A549 (cell line): ENCODE data around the gene MS4A1. TPM values are rescaled to one million over a fixed set of nuclear protein-coding genes. Genes with fewer than 3 reads are reported as not detected.
"Not testable (repeated sequence)": the region's sequence is repeated elsewhere in the genome, so short reads cannot be mapped to it uniquely, and the experiment has no call there.

Source experiments
- ATAC-seq, 2 experiments: fragments of 200-7000 bp in 1 of 2; fragments of >200 bp in 1 of 2; cut with Nextera tagmentation in 1 of 2; cut with Tn5 transposase in 1 of 2; 3 replicates each; pipeline versions ENCODE4 v1.8.0 to v1.9.1; 2018 to 2020; ENCODE audit warnings: mild to moderate bottlenecking in 1 of 2, moderate library complexity in 1 of 2
- CTCF ChIA-PET: fragments of 300-600 bp; sonication (Branson Sonifier 250); formaldehyde crosslinking; extraction: SDS; loops from one replicate; lab custom pipeline; 2021; ENCODE audit warnings: antibody characterized with exemption, inconsistent platforms; lab: Yijun Ruan, JAX
- POLR2A ChIA-PET: fragments of 350-600 bp; formaldehyde crosslinking; extraction: SDS; loops from one replicate; lab custom pipeline; 2021; ENCODE audit warnings: antibody characterized with exemption, inconsistent platforms; lab: Yijun Ruan, JAX
- DNase-seq, 2 experiments: peaks; one replicate each; pipeline versions ENCODE4 v3.0.0 to v3.0.0-alpha.2; 2011 to 2016; ENCODE audit warnings: low read depth in 1 of 2, low spot score in 1 of 2
- FAIRE-seq: peaks from 2 replicates; lab custom pipeline; 2011; peaks lifted over from hg19 to GRCh38; lab: Jason Lieb, UNC
- H3K27ac ChIP-seq, 2 experiments: fragments of >200 bp; sonication (Bioruptor Twin); formaldehyde crosslinking; 3 replicates each; pipeline ENCODE4 v1.5.1; 2016 to 2017
- H3K4me1 ChIP-seq: fragments of >200 bp; sonication (Bioruptor Twin); formaldehyde crosslinking; 3 replicates; pipeline ENCODE4 v1.6.1; 2016
- H3K4me2 ChIP-seq: fragments of >200 bp; sonication (Bioruptor Twin); formaldehyde crosslinking; 3 replicates; pipeline ENCODE4 v1.6.1; 2016
- H3K4me3 ChIP-seq: fragments of >200 bp; sonication (Bioruptor Twin); formaldehyde crosslinking; 3 replicates; pipeline ENCODE4 v1.5.1; 2016
- H3K9me3 ChIP-seq: fragments of >200 bp; sonication (Bioruptor Twin); formaldehyde crosslinking; 3 replicates; pipeline ENCODE4 v1.6.1; 2016
- CBX8 ChIP-seq: fragments of 200-600 bp; sonication (generic); IDR thresholded peaks from 2 replicates; pipeline ENCODE4 v1.6.1; 2016
- CEBPB ChIP-seq, 2 experiments: fragments of >200 bp in 1 of 2; sonication (Bioruptor Twin) in 1 of 2; formaldehyde crosslinking in 1 of 2; IDR thresholded peaks; 2 replicates each; pipeline ENCODE4 v1.6.1; 2012 to 2016
- EHF ChIP-seq: fragments of 250-450 bp; sonication (Bioruptor Pico); IDR thresholded peaks from 2 replicates; pipeline ENCODE4 v1.5.0; 2020; ENCODE audit warnings: mild to moderate bottlenecking
- FOSB ChIP-seq: fragments of 250-450 bp; sonication (Bioruptor Pico); IDR thresholded peaks from 2 replicates; pipeline ENCODE4 v1.5.0; 2020; ENCODE audit warnings: mild to moderate bottlenecking, moderate library complexity
- HOXA7 ChIP-seq: fragments of 250-450 bp; sonication (Bioruptor Pico); IDR thresholded peaks from 2 replicates; pipeline ENCODE4 v1.5.0; 2020; ENCODE audit warnings: mild to moderate bottlenecking, moderate library complexity
- KDM1A ChIP-seq: fragments of 200-600 bp; sonication (generic); IDR thresholded peaks from 2 replicates; pipeline ENCODE4 v1.6.1; 2016; ENCODE audit warnings: low read depth, mild to moderate bottlenecking
- KDM5A ChIP-seq: fragments of 200-600 bp; sonication (generic); IDR thresholded peaks from 2 replicates; pipeline ENCODE4 v1.6.1; 2016; ENCODE audit warnings: antibody characterized with exemption, mild to moderate bottlenecking
- NPAS2 ChIP-seq: fragments of 250-450 bp; sonication (Bioruptor Pico); IDR thresholded peaks from 2 replicates; pipeline ENCODE4 v1.8.0; 2022; ENCODE audit warnings: mild to moderate bottlenecking, moderate library complexity, borderline replicate concordance
- POLR2A ChIP-seq: IDR thresholded peaks from 2 replicates; pipeline ENCODE4 v1.6.1; 2012; ENCODE audit warnings: mild to moderate bottlenecking, low read length
- RARB ChIP-seq: fragments of 250-450 bp; sonication (Bioruptor Pico); IDR thresholded peaks from 2 replicates; pipeline ENCODE4 v1.8.0; 2021; ENCODE audit warnings: mild to moderate bottlenecking, moderate library complexity
- RCOR1 ChIP-seq: fragments of 150-350 bp; IDR thresholded peaks from 2 replicates; pipeline ENCODE4 v1.6.1; 2014; ENCODE audit warnings: antibody characterized with exemption, low read length, low read depth
- RNF2 ChIP-seq: fragments of 200-600 bp; sonication (generic); IDR thresholded peaks from 2 replicates; pipeline ENCODE4 v1.6.1; 2016; ENCODE audit warnings: low read depth, mild to moderate bottlenecking, antibody characterized with exemption, moderate library complexity, borderline replicate concordance
- SREBF2 ChIP-seq: fragments of 450-650 bp; IDR thresholded peaks from 2 replicates; pipeline ENCODE4 v1.6.1; 2014; ENCODE audit warnings: mild to moderate bottlenecking, moderate library complexity
- ZC3H11A ChIP-seq: fragments of 450-650 bp; IDR thresholded peaks from 2 replicates; pipeline ENCODE4 v1.6.1; 2014; ENCODE audit warnings: antibody characterized with exemption, mild to moderate bottlenecking
- ZNF302 ChIP-seq: fragments of 250-450 bp; sonication (Bioruptor Pico); IDR thresholded peaks from 2 replicates; pipeline ENCODE4 v1.9.0; 2021; ENCODE audit warnings: inconsistent platforms, mild to moderate bottlenecking, moderate library complexity
- WGBS: methylation state at CpG from one replicate; pipeline ENCODE4 v1.1.6; 2017; ENCODE audit errors: missing lambda C conversion rate; 5-methylcytosine and 5-hydroxymethylcytosine counted together
- polyA plus RNA-seq, 4 experiments: library from polyadenylated mRNA; depleted of rRNA in 3 of 4; stranded (reverse); fragments of >200 nt; fragmentation: RNase III in 1 of 4; extraction: RNeasy Plus Mini Kit Qiagen cat#74134 plus additional on column Dnase treatment in 1 of 4; gene quantifications; 2 replicates in 3 of 4; 3 replicates in 1 of 4; pipeline ENCODE4 v1.2.3, GENCODE V29; 2011 to 2017
- TF ChIP-seq, protein P1 (sequence below): IDR thresholded peaks from 2 replicates; pipeline ENCODE4 v1.6.1; 2012; ENCODE audit warnings: low read depth, borderline replicate concordance
- TF ChIP-seq, protein P2 (sequence below): fragments of >200 bp; sonication (Bioruptor Twin); formaldehyde crosslinking; IDR thresholded peaks from 3 replicates; pipeline ENCODE4 v1.6.1; 2016
- TF ChIP-seq, protein P3 (sequence below): fragments of 150-350 bp; IDR thresholded peaks from 2 replicates; pipeline ENCODE4 v1.6.1; 2014; ENCODE audit warnings: low read depth, mild to moderate bottlenecking, low read length
- TF ChIP-seq, protein P4 (sequence below): IDR thresholded peaks from 2 replicates; pipeline ENCODE4 v1.6.1; 2012

The MS4A1 gene
- polyA plus RNA-seq, 2 of the 4 experiments (the other 2 are of a cell fraction) = not detected

DNA sequence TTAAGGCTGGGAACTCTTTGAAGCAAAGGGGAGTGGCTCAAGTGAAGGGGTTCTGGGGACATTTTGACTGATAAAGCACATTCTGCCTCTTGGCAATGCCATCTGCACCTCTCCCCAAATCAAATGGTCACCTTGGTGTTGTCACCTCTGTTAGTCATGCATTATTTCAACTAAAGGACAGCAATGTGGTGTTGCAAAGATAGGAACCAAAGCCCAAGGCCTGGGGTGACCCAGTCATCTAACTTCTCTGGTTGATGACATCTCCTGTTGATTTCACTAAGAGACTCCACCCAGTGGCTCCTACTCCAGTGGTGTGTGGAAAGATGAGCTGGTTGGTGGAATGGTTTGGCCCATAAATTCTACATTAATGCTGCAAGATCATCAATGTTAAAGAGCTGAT is 7.8 kb upstream of the MS4A1 start:
- TF ChIP-seq SREBF2 (no peak), FOSB (CRISPR knock-in tag) (no peak), RARB (CRISPR knock-in tag) (no peak)
- DNase-seq (no peak), FAIRE-seq (no peak), ATAC-seq (no peak)
- POLR2A ChIA-PET = no interaction called here
- Histone ChIP-seq H3K9me3 (no peaks in the 10 kb centered on the region), H3K4me3 (no peak overlapping the region), H3K4me1 (no peaks in the 10 kb centered on the region), H3K27ac (no peak overlapping the region), H3K4me2 (no peak overlapping the region)
- CTCF ChIA-PET = no interaction called here

DNA sequence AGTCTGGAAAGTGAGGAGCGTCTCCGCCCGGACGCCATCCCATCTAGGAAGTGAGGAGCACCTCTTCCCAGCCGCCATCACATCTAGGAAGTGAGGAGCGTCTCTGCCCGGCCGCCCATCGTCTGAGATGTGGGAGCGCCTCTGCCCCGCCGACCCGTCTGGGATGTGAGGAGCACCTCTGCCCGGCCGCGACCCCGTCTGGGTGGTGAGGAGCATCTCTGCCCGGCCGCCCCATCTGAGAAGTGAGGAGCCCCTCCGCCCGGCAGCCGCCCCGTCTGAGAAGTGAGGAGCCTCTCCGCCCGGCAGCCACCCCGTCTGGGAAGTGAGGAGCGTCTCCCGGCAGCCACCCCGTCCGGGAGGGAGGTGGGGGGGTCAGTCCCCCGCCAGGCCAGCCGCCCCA is 4.5 kb upstream of the MS4A1 start:
- H3K4me1 ChIP-seq, H3K4me3 ChIP-seq, ATAC-seq, H3K9me3 ChIP-seq, FAIRE-seq, POLR2A ChIA-PET, CTCF ChIA-PET, H3K4me2 ChIP-seq, DNase-seq, H3K27ac ChIP-seq: not testable (repeated sequence)
- 86% methylated on average over 13 of the region's 32 CpGs for WGBS

DNA sequence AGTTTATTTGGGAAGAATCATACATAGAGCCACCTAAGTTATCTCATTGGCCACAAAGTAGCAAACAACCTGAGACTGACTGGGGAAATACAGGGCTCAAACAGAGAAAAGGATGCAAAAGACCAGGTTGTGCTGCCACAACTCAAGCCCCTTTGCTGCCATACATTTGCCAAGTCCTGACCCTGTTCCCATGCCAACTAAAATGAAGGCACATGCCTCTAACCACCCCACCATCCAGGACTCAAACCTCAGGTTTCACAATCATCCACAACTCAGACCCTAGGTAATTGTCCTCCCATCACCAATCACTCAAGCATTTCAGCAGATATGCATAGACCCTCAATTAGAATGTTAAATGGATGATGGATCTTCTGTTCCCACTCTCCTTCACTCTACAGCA is 1.4 kb upstream of the MS4A1 start:
- FAIRE-seq (no peak), DNase-seq (no peak), ATAC-seq (no peak)
- Histone ChIP-seq H3K9me3 (no peaks in the 10 kb centered on the region), H3K4me3 (no peak overlapping the region), H3K4me2 (no peak overlapping the region), H3K27ac (no peak overlapping the region), H3K4me1 (no peaks in the 10 kb centered on the region)
- ChIA-PET CTCF (no interaction called here), POLR2A (no interaction called here)
- TF ChIP-seq NPAS2 (CRISPR knock-in tag) = no peak
- no peak for TF ChIP-seq CBX8
- TF ChIP-seq RNF2 = no peak
- TF ChIP-seq RCOR1 = no peak
- TF ChIP-seq, protein P1, sequence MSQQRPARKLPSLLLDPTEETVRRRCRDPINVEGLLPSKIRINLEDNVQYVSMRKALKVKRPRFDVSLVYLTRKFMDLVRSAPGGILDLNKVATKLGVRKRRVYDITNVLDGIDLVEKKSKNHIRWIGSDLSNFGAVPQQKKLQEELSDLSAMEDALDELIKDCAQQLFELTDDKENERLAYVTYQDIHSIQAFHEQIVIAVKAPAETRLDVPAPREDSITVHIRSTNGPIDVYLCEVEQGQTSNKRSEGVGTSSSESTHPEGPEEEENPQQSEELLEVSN = no peak
- no peak for TF ChIP-seq HOXA7 (CRISPR knock-in tag)
- no peak for TF ChIP-seq KDM1A
- TF ChIP-seq EHF (CRISPR knock-in tag) = no peak
- TF ChIP-seq KDM5A = no peak
- TF ChIP-seq, protein P2, sequence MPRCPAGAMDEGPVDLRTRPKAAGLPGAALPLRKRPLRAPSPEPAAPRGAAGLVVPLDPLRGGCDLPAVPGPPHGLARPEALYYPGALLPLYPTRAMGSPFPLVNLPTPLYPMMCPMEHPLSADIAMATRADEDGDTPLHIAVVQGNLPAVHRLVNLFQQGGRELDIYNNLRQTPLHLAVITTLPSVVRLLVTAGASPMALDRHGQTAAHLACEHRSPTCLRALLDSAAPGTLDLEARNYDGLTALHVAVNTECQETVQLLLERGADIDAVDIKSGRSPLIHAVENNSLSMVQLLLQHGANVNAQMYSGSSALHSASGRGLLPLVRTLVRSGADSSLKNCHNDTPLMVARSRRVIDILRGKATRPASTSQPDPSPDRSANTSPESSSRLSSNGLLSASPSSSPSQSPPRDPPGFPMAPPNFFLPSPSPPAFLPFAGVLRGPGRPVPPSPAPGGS = no peak
- TF ChIP-seq, protein P3, sequence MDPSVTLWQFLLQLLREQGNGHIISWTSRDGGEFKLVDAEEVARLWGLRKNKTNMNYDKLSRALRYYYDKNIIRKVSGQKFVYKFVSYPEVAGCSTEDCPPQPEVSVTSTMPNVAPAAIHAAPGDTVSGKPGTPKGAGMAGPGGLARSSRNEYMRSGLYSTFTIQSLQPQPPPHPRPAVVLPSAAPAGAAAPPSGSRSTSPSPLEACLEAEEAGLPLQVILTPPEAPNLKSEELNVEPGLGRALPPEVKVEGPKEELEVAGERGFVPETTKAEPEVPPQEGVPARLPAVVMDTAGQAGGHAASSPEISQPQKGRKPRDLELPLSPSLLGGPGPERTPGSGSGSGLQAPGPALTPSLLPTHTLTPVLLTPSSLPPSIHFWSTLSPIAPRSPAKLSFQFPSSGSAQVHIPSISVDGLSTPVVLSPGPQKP = no peak
- TF ChIP-seq CEBPB (IDR thresholded peaks at IDR 0.05) = no peak
- TF ChIP-seq ZNF302 (CRISPR knock-in tag) = no peak
- no peak for TF ChIP-seq POLR2A
- no peak for TF ChIP-seq RARB (CRISPR knock-in tag)
- TF ChIP-seq ZC3H11A = no peak
- TF ChIP-seq, protein P4, sequence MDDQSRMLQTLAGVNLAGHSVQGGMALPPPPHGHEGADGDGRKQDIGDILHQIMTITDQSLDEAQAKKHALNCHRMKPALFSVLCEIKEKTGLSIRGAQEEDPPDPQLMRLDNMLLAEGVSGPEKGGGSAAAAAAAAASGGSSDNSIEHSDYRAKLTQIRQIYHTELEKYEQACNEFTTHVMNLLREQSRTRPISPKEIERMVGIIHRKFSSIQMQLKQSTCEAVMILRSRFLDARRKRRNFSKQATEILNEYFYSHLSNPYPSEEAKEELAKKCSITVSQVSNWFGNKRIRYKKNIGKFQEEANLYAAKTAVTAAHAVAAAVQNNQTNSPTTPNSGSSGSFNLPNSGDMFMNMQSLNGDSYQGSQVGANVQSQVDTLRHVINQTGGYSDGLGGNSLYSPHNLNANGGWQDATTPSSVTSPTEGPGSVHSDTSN = no peak
